Measurements from ENCODE around the gene EPB41L3. TPM values are rescaled to one million over a fixed set of nuclear protein-coding genes. Genes with fewer than 3 reads are reported as not detected.

The EPB41L3 gene
- total RNA-seq, 1 experiment from 2014 or later, result 16.1 TPM

DNA sequence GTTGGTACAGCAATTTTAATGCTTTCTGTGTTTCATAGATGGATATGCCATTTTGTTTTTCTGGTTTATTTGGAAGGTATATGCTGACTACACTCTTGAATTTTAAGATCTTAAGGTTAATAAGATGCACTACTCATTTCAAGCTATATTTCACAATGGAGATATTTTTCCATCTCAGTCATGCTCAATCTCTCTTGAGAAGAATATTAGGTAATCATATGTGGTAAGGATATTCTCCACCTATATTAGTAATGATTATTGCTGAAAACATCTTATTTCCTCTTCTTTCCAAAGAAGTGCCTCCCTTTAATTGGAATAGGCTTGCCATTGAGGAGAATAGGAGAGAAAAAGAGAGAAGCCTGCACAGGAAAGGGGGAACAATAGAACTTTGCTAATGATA is 40.1 kb downstream of the EPB41L3 start:
- Histone ChIP-seq H2BK12ac (ENCODE audit: insufficient read length, low read depth, low read length) (no peak overlapping the region), H3K79me2 (ENCODE audit: insufficient read depth, low read length) (no peaks in the 10 kb centered on the region), H4K91ac (ENCODE audit: insufficient read length, low read depth, low read length) (no peak overlapping the region), H4K8ac (replicated peaks; ENCODE audit: insufficient read length, low read depth, low read length) (no peak overlapping the region), H3K27me3 (ENCODE audit: insufficient read depth, low read length) (no peaks in the 10 kb centered on the region), H3K14ac (ENCODE audit: insufficient read depth, low read length) (no peak overlapping the region), H4K5ac (ENCODE audit: insufficient read length, low read depth, low read length) (no peak overlapping the region), H3K4me2 (ENCODE audit: insufficient read depth, insufficient read length, low read length) (no peak overlapping the region), H4K20me1 (ENCODE audit: control insufficient read depth, insufficient read depth, insufficient read length) (no peaks in the 10 kb centered on the region), H3K23me2 (ENCODE audit: insufficient read length, low read depth, low read length, poor library complexity, severe bottlenecking) (no peaks in the 10 kb centered on the region), H3K23ac (ENCODE audit: insufficient read length, low read depth, low read length) (no peak overlapping the region), H3K9me3 (ENCODE audit: control insufficient read depth, low read depth, low read length) (no peaks in the 10 kb centered on the region), H2BK120ac (ENCODE audit: low read depth, low read length, poor library complexity, severe bottlenecking) (no peak overlapping the region), H2AK5ac (ENCODE audit: insufficient read length, low read length) (no peak overlapping the region), H2BK5ac (ENCODE audit: insufficient read length, low read length) (no peak overlapping the region), H2BK20ac (ENCODE audit: low read depth, low read length, poor library complexity, severe bottlenecking) (no peak overlapping the region), H3K27ac (ENCODE audit: insufficient read length, low read depth, low read length) (no peak overlapping the region), H2AFZ (ENCODE audit: low read length) (no peak overlapping the region), H3K56ac (ENCODE audit: insufficient read length, low read depth, low read length) (no peak overlapping the region), H3K4ac (ENCODE audit: low read depth, low read length) (no peak overlapping the region), H2BK15ac (ENCODE audit: low read depth, low read length) (no peak overlapping the region), H3K9ac (ENCODE audit: extremely low read depth, insufficient read length, low read length) (no peak overlapping the region), H3K79me1 (ENCODE audit: insufficient read depth, low read depth, low read length, poor library complexity, severe bottlenecking) (no peaks in the 10 kb centered on the region), H3T11ph (ENCODE audit: low read length) (no peak overlapping the region), H3K4me1 (ENCODE audit: insufficient read depth, low read length) (no peaks in the 10 kb centered on the region), H3K18ac (ENCODE audit: insufficient read length, low read depth, low read length) (no peak overlapping the region)
- no peaks in the 10 kb centered on the region for H3K27me3 Mint-ChIP-seq (ENCODE audit: low read depth)
- no peak overlapping the region for H3K27ac Mint-ChIP-seq
- TF ChIP-seq, protein P1, sequence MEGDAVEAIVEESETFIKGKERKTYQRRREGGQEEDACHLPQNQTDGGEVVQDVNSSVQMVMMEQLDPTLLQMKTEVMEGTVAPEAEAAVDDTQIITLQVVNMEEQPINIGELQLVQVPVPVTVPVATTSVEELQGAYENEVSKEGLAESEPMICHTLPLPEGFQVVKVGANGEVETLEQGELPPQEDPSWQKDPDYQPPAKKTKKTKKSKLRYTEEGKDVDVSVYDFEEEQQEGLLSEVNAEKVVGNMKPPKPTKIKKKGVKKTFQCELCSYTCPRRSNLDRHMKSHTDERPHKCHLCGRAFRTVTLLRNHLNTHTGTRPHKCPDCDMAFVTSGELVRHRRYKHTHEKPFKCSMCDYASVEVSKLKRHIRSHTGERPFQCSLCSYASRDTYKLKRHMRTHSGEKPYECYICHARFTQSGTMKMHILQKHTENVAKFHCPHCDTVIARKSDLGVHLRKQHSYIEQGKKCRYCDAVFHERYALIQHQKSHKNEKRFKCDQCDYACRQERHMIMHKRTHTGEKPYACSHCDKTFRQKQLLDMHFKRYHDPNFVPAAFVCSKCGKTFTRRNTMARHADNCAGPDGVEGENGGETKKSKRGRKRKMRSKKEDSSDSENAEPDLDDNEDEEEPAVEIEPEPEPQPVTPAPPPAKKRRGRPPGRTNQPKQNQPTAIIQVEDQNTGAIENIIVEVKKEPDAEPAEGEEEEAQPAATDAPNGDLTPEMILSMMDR (conservative IDR thresholded peaks at IDR 0.05), result no peak
- H3K9me3 Mint-ChIP-seq, result no peaks in the 10 kb centered on the region; a peak in 1 of 5 replicates
- peaks cover 0 to 4% of the 10 kb centered on the region in 2 experiments; a peak in 2 of 4 replicates for H3K4me1 Mint-ChIP-seq
- no peak for DNase-seq
- H3K4me3 Mint-ChIP-seq, result no peak overlapping the region
- H3K36me3 Mint-ChIP-seq (ENCODE audit: insufficient read depth in 1 of 3, low read depth in 3 of 3), result peaks cover 0 to 3% (median 0%) of the 10 kb centered on the region in 3 experiments; a peak in 2 of 7 replicates

Measured in H9 (cell line).